CD4-positive, alpha-beta T cell treated with Interleukin-12 subunit alpha and Interleukin-12 subunit beta, for 1 hour (primary cell): ENCODE data around the gene SAMD5.
"Not testable (repeated sequence)": the region's sequence is repeated elsewhere in the genome, so short reads cannot be mapped to it uniquely, and the experiment has no call there.

Experiments
- DNase-seq: peaks from one replicate; pipeline ENCODE4 v3.0.0-alpha.2; 2020

SAMD5 gene

GRCh38 chr6:147528511-147529145 lies 20.1 kb downstream of the SAMD5 start:
- DNase-seq = no peak

DNA sequence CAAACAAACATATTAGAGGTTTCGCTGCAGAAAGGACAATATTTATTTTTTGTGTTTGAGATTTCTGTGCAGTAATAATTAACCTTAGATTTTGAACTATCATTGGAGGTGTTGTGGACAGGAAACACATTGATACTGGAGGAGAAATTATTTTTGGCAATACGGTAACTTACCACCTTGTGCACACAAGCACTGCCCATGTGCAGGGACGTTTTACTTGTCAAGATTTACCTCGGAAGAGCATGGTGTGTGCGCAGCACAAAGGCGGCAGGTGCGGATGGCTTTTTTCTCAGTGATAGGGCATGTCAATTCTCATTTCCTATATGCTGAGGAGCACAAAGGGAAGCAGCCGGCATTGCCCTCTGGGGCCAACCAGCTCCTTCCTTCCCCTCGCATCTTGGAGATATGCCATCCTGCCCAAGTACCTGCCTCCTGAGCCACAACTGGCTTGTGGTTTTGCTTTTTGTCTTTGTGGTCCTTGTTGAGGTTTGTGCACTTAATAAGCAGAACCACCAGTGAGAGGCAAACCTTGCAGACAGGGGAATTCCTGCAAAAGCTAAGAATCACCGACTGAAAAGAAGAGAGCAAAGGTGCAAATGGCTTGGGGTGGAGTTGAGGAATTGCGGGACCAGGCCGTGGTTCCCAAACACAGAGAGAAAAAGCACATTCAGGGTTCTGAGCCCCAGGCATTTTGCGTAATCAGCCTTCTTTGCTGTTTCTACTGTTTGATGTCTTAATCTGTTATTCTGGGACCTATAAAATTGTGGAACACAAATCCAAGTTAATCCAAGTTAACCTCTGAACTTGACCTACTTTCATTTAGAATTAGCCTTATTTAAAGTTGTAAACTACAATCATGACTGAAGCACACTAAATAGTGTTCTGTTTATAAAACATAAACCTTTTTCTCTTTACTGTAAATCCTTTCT lies 21.9 kb downstream of the SAMD5 start:
- DNase-seq = no peak

DNA sequence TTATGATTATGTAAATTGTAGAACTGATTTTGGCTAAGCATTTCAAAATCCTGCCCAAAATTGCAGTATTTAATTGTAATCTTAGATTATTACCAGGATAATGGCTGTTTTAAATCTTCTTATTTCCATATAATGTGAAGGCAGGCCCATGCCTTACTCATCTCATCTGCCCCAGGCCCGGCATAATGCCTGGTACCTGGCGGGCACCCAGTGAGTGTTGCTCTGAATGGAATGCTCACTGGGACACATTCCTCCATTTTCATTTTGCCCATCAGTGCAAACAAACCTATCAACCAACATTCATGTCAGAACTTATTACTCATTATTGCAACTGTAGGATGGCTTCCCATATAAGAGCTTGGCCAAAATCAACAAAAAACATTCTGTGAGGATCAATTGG lies 22.8 kb downstream of the SAMD5 start:
- no peak for DNase-seq

DNA sequence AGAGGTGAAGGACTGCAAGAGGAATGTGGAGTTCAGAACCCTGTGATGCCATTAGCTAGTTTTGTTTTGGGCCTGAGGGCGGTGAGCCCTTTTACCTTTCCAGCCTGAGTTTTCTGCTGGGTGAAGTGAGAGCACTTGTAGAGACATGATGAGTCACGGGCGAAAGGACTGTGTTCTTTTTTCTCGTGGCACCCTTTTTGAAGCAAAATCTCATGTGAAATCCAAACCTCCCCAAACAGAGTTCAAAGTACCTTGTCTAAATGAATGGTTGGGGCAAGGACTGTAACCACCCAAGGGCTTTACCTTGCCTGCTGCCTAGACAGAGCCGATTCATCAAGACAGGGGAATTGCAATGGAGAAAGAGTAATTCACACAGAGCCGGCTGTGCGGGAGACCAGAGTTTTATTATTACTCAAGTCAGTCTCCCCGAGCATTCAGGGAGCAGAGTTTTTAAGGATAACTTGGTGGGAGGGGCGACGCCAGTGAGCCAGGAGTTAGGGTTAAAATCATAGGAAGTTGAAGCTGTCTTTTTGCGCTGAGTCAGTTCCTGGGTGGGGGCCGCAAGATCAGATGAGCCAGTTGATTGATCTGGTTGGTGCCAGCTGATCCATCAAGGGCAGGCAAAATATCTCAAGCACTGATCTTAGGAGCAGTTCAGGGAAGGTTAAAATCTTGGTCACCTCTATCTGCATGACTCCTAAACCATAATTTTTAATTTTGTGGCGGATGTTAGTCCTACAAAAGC lies 25.8 kb downstream of the SAMD5 start:
- DNase-seq = no peak

GRCh38 chr6:147538821-147539220 lies 30.3 kb downstream of the SAMD5 start:
- DNase-seq = no peak

- DNase-seq = no peak
These were observed 31.6 kb downstream of the SAMD5 start for GRCh38 chr6:147540075-147540474.

DNA sequence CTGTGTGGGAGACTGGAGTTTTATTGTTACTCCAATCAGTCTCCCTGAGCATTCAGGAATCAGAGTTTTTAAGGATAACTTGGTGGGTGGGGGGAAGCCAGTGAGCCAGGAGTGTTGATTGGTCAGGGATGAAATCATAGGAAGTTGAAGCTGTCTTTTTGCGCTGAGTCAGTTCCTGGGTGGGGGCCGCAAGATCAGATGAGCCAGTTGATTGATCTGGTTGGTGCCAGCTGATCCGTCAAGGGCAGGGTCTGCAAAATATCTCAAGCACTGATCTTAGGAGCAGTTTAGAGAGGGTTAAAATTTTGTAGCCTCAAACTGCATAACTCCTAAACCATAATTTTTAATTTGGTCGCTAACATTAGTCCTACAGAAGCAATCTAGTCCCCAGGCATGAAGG lies 33.9 kb downstream of the SAMD5 start:
- DNase-seq = not testable (repeated sequence)

DNA sequence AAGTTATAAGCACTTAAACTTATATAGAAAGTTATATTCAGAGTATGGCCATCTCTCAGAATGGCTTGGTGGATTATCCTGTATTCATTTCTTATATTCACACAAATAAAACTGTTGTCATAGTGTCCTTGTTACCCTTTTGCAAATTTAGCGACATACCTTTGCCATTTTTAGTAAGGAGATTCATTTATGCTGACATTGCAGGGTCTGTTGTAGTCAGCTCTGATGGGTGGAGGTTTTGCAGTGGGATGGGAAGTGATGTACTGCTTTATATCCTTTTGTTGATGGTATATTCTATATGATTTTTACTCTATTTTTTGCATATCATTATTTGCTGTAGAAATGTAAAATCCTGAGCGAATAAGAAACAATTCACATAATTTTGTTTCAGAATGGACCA lies 35.9 kb downstream of the SAMD5 start:
- DNase-seq = no peak

DNA sequence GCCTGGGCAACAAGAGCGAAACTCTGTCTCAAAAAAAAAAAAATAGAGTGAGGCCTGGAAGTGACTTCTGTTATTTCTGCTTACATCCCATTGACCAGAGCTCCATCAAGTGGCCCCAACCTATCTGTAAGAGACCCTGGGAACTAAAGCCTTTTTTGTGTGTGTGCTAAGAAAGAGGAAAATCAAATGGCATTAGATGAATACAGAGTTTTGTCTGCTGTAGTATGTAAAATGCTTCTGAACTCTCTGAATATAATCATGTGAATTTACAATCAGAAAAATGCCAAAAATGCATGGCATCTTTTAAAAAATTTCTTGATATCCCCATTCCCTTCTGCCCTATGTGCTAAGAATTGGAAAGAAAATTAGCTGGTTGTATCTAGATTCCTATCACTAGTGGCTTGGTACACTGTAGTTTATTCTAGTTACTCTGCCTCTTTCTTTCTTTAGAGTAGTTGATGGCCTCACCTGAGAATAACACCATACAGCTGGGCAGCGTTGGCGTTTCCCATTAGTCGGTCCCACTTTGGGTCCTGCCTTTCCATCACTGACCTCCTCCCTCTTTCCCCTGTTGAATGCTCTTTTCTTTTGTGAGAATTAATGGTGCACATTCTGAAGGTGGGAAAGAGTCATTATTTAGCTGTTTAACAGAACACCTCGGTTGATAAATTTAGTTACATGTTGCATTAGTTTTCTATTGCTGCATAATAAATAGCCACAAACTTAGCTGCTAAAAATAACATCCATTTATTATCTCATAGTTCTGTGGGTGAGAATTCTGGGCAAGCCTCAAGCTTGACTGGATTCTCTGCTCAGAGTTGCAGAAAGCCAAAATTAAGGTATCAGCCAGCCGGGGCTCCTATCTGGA lies 38.2 kb downstream of the SAMD5 start:
- no peak for DNase-seq

DNA sequence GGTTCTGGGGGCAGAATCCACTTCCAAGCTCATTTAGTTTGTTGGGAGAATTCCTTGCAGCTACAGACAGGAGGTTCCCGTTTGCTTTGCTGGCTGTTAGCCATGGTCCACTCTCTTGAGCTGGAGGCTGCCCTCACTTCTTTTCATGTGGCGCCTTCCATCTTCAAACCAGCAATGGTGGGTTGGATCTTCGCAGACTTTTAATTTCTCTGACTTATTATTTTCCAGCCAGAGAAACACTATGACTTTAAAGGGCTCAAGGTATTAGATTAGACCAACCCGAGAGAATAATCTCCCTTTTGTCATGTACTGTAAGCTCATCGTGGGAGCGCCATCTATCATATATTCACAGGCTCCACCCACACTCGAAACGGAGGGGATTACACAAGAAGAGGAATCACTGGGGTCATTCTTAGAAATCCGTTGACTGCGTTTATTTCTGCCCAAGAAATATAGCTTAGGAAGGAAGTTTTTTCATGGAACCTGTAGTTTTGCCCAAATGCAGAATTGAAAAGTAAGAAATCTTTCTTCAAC lies 38.9 kb downstream of the SAMD5 start:
- DNase-seq = no peak

DNA sequence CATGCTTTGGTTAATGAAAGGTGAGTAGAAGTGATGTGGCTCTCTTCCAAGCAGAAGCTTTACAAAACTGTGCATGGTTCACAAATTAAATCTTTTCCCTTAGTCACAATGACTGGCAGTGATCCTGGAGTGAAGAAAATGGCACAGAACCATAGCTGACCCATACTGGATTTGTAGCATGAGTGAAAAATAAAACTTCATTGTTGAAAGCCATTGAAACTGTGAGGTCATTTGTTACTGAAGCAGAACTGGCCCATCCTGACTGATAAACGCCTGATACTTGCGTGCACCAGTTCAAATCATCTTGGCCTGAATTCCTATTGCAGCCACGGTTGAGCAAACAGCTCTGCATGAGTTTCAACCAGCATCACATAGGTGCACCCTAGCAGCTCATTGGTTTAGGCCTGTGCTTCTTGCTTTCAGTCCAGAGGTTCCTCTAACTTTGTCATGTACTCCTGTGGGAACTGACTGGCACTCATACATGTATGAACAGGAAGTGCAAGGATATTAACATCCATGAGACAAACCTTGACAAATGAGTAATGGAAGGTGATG lies 40.5 kb downstream of the SAMD5 start:
- no peak for DNase-seq

GRCh38 chr6:147549531-147549930 lies 41.0 kb downstream of the SAMD5 start:
- no peak for DNase-seq

GRCh38 chr6:147551976-147552375 lies 43.5 kb downstream of the SAMD5 start:
- DNase-seq = no peak

GRCh38 chr6:147553099-147553498 lies 44.6 kb downstream of the SAMD5 start:
- no peak for DNase-seq

DNA sequence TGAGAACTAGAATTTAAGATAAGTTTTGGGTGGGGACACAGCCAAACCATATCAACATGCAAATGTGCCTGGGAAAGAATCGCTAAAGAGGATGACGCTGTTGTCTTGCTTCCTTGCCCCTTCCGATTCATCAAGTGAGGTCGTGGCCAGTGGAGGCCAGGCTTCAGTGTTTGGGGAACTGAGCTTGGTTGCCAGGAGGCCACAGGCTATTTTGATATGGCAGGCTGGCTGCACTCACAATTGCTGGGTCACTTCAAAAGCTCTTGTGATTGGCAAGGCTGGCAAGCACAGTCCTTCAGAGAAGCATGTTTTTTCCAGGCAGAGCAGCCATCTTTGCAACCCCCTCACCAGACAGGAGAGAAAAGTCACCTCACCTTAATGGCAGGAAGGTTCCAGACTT lies 45.8 kb downstream of the SAMD5 start:
- DNase-seq = no peak

DNA sequence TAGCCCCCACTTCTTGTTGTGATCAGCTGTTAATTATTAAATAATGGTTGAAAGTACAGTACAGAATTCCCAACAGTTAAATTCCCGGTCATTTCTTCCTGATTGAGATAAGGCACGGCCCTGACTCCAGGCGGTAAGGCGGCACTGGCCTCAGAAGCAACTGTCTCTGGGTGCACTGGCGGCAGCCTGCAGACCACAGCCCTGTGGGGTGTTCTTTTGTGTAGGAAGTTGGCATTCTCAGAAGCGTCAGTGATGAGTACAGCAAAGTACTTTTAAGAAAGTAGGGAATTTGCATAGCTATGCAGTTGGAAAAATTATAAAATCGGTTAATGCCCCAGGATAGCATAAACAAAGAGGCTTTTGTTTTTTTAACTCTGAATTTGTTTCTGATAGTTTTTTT lies 50.5 kb downstream of the SAMD5 start:
- no peak for DNase-seq

DNA sequence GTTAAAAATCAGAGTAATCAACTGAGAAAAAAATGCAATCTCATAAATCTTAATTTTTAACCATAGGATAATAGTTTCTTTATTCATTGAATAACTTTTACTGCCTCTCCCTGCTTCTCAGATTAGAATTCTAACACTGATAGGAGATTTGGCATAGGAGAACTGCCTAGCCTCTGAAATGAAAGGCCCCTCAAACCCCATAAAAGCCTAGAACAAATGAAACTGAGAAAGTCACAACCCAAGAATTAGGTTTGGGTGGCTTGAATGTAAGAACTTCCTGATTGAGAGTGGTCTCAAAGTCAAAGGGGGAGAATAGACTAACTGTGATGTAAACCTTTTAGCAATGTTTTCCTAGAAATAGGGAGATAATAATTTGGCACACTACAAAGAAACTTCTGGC lies 52.2 kb downstream of the SAMD5 start:
- no peak for DNase-seq

DNA sequence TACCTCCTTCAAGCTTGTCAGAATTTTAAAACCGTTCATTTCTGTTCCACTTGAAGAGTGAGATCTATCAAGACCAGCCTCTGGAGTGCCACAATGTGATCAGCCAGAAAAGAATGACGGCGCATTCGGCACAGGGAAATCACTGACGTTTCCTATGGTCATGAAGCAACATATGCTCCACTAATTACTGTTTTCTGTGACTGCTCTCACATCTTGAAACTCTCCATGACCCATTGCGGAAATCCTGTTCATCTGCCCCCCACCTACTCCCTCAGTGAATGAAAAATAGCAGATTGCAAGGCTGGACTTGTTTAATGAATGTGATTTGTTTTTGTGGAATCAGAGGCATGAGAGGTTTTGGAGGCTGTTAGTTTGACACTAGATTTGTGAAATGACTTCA lies 53.2 kb downstream of the SAMD5 start:
- no peak for DNase-seq

GRCh38 chr6:147563472-147563871 lies 55.0 kb downstream of the SAMD5 start:
- no peak for DNase-seq

DNA sequence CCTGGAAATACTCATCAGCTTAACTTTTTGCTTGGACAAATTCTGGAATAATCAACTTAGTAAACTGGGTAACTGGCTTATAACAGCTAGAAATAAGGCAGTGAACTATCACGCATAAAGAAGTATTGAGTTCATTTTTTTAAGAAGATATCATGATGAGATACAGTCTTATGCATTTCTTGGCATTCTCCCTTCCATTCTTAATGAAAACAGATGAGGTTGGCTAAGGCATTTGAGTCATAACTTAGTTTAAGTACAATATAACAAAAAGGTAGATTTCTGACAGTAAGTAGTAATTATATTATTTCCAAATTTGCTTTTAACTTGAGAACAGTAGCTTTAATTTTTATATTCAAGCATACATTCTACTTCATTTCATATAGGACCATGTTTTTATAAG lies 56.1 kb downstream of the SAMD5 start:
- DNase-seq = no peak

DNA sequence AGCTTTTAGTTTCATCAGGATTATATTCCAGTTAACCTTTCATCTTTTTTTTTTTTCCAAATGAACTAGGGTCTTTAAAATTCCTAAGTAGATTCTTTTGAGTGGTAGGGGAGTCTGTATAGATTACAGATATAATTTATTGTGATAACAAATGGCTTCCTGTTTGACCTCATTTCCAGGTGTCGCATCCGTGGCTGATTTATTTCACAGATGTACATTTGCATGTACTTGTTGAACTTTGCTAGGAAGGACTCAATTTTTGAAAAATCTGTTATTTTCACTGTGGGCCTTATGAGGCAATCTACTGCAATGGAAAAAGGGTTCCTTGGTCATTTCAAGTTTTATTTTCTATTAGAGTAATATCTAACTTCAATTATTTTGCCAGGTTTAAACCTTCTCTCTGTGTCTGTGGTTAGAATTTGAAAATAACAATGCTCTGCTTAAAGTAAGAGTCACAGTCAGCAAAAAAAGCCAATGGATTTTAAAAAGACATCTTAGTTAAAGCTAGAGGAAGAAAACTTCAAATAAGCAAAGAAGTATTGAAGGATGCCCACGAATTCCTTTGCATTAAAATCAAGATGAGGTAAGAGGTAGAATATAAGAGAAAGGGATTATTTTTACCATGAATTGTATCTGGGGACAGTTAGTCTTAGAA lies 57.9 kb downstream of the SAMD5 start:
- no peak for DNase-seq
